ENCODE measurements around the gene LRMDA. TPM values are rescaled to one million over a fixed set of nuclear protein-coding genes. Genes with fewer than 3 reads are reported as not detected.

LRMDA gene
- total and polyA plus RNA-seq, 2 of the 8 experiments (the other 6 are each of a cell fraction or from before 2014, with no cell fraction given) = 0.86 to 2.8 TPM

- Histone ChIP-seq H2BK120ac (replicated peaks; ENCODE audit: low read depth, low read length) (no peak overlapping the region), H2BK20ac (ENCODE audit: low read length) (no peak overlapping the region), H3K36me3 (ENCODE audit: control insufficient read depth in 2 of 4, insufficient read depth in 4 of 4, low read length in 3 of 4) (no peaks in the 10 kb centered on the region), H3K4ac (replicated peaks; ENCODE audit: insufficient read length, low read depth, low read length) (no peak overlapping the region), H3K79me2 (ENCODE audit: control insufficient read depth in 1 of 2, insufficient read depth in 2 of 2, low read length in 2 of 2) (no peaks in the 10 kb centered on the region), H2AFZ (ENCODE audit: low read length) (no peak overlapping the region), H3K4me1 (replicated peaks in 1 of 4; ENCODE audit: control insufficient read depth in 3 of 4, insufficient read depth in 4 of 4, low read length in 3 of 4) (no peaks in the 10 kb centered on the region), H3K27ac (ENCODE audit: low read depth, low read length) (no peak overlapping the region), H2BK5ac (ENCODE audit: low read depth, low read length) (no peak overlapping the region), H3K23ac (ENCODE audit: insufficient read length) (no peak overlapping the region), H3K18ac (ENCODE audit: extremely low read depth, low read length) (no peak overlapping the region), H3K9ac (replicated peaks in 1 of 4; ENCODE audit: extremely low read depth in 1 of 4, low read depth in 3 of 4, low read length in 3 of 4) (no peak overlapping the region), H3K9me3 (ENCODE audit: insufficient read depth in 2 of 2, low read depth in 1 of 2, low read length in 1 of 2) (no peaks in the 10 kb centered on the region), H2BK12ac (ENCODE audit: low read depth, low read length) (no peak overlapping the region), H3K27me3 (replicated peaks in 1 of 4; ENCODE audit: control insufficient read depth in 3 of 4, extremely low read depth in 1 of 4, insufficient read depth in 3 of 4, low read length in 3 of 4) (no peaks in the 10 kb centered on the region), H4K8ac (ENCODE audit: extremely low read depth, insufficient read depth, low read length) (no peak overlapping the region), H3K4me3 (ENCODE audit: extremely low read depth in 1 of 4, insufficient read depth in 2 of 4, low read depth in 3 of 4, low read length in 4 of 4) (no peak overlapping the region), H3K56ac (replicated peaks; ENCODE audit: insufficient read length, low read depth, low read length) (no peak overlapping the region), H3K14ac (ENCODE audit: insufficient read length) (no peak overlapping the region), H3K23me2 (ENCODE audit: low read depth, low read length) (no peaks in the 10 kb centered on the region), H2AK5ac (ENCODE audit: low read depth, low read length) (no peak overlapping the region), H2BK15ac (ENCODE audit: low read length) (no peak overlapping the region), H3K79me1 (ENCODE audit: low read depth, low read length) (no peaks in the 10 kb centered on the region; the same call in 1 of the 2 replicates), H4K91ac (replicated peaks; ENCODE audit: insufficient read length, low read length) (no peak overlapping the region), H4K5ac (ENCODE audit: insufficient read length, low read depth, low read length) (no peak overlapping the region), H3K4me2 (ENCODE audit: insufficient read depth in 1 of 2, low read depth in 2 of 2, low read length in 2 of 2) (no peak overlapping the region), H4K20me1 (replicated peaks in 1 of 2; ENCODE audit: control insufficient read depth in 1 of 2, insufficient read depth in 2 of 2, low read length in 2 of 2) (no peaks in the 10 kb centered on the region)
- FAIRE-seq (no peak), DNase-seq (ENCODE audit: low read depth in 1 of 2, low spot score in 2 of 2) (no peak)
- 89% methylated on average over 3 of the region's 3 CpGs; no CpG with 5 or more reads in 1 of the 2 experiments for WGBS, 2 experiments (ENCODE audit: extremely low coverage in 1 of 2, insufficient coverage in 1 of 2, insufficient read length in 1 of 2, insufficient replicate concordance in 2 of 2, low coverage in 1 of 2, low lambda C conversion rate in 2 of 2, missing lambda C conversion rate in 1 of 2)
- TF ChIP-seq FOSL1 (IDR thresholded peaks at IDR 0.05; ENCODE audit: insufficient read depth, low read depth, low read length) (no peak), TAF1 (IDR thresholded peaks at IDR 0.05; ENCODE audit: low read depth, low read length) (no peak), SP1 (IDR thresholded peaks at IDR 0.05; ENCODE audit: low read depth, low read length) (no peak), EZH2 (IDR thresholded peaks at IDR 0.05; ENCODE audit: low read depth, low read length, severe bottlenecking) (no peak), ATF2 (IDR thresholded peaks at IDR 0.05; ENCODE audit: low read length) (no peak), MAFK (IDR thresholded peaks at IDR 0.05; ENCODE audit: low read depth, low read length) (no peak), YY1 (IDR thresholded peaks at IDR 0.05; ENCODE audit: low read depth, low read length) (no peak), TAF7 (optimal IDR thresholded peaks at IDR 0.05; ENCODE audit: borderline replicate concordance, low read depth, low read length) (no peak)
- CTCF ChIA-PET (ENCODE audit: partially characterized antibody) = no interaction called here
- POLR2A ChIA-PET (ENCODE audit: partially characterized antibody) = no interaction called here
Measured at GRCh38 chr10:75828413-75828812, 397.0 kb downstream of the LRMDA start.
